ENCODE measurements around the gene TYRO3. TPM values are rescaled to one million over a fixed set of nuclear protein-coding genes. Genes with fewer than 3 reads are reported as not detected.
A peak's percentile ranks its signal among the peaks of the same experiment; 100 is the strongest.

The TYRO3 gene
- total and polyA plus RNA-seq, 2 of the 13 experiments (the other 11 are each of a cell fraction or from before 2014, with no cell fraction given): 24.0 to 43.6 TPM

GRCh38 chr15:41564286-41564959 is 5.4 kb downstream of the TYRO3 start (continued):
- TF ChIP-seq HNF1B (CRISPR knock-in tag; IDR thresholded peaks at IDR 0.05) (peak; percentile 67; the same call in 1 of the 2 replicates), DMAP1 (CRISPR knock-in tag; IDR thresholded peaks at IDR 0.05) (no peak), CREM (IDR thresholded peaks at IDR 0.05) (peak; percentile 23; the same call in 1 of the 2 replicates), CREM (CRISPR knock-in tag; IDR thresholded peaks at IDR 0.05) (no peak), ZNF816 (CRISPR knock-in tag; IDR thresholded peaks at IDR 0.05; ENCODE audit: borderline replicate concordance) (no peak), ZNF225 (CRISPR knock-in tag; IDR thresholded peaks at IDR 0.05) (0 out of 2 replicates have a peak, but pooled peaks have one; percentile 1), EP300 (IDR thresholded peaks at IDR 0.05; ENCODE audit: low read depth in 2 of 2, low read length in 2 of 2) (no peak), EP300 (CRISPR knock-in tag; IDR thresholded peaks at IDR 0.05; ENCODE audit: borderline replicate concordance) (peak; percentile 41; the same call in 1 of the 2 replicates), TGIF2 (CRISPR knock-in tag; IDR thresholded peaks at IDR 0.05) (no peak), RARA (CRISPR knock-in tag; IDR thresholded peaks at IDR 0.05) (peak; percentile 30; the same call in 1 of the 2 replicates), PAXIP1 (CRISPR knock-in tag; conservative IDR thresholded peaks at IDR 0.05) (peak; percentile 68; the same call in 1 of the 2 replicates), ZNF256 (CRISPR knock-in tag; conservative IDR thresholded peaks at IDR 0.05) (no peak), FOXK1 (CRISPR knock-in tag; IDR thresholded peaks at IDR 0.05; ENCODE audit: borderline replicate concordance, low read depth) (0 out of 2 replicates have a peak, but pooled peaks have one; percentile 25), ZNF136 (CRISPR knock-in tag; IDR thresholded peaks at IDR 0.05; ENCODE audit: low read depth) (no peak; the same call in 1 of the 2 replicates), ZFX (CRISPR knock-in tag; IDR thresholded peaks at IDR 0.05; ENCODE audit: low read depth) (peak; percentile 45; the same call in 1 of the 2 replicates), HDAC2 (CRISPR knock-in tag; IDR thresholded peaks at IDR 0.05) (0 out of 2 replicates have a peak, but pooled peaks have one; percentile 57), HOXA3 (CRISPR knock-in tag; IDR thresholded peaks at IDR 0.05) (peak; percentile 14; the same call in 1 of the 2 replicates), RBFOX2 (IDR thresholded peaks at IDR 0.05; ENCODE audit: low read depth, low read length) (no peak), CHD4 (IDR thresholded peaks at IDR 0.05; ENCODE audit: borderline replicate concordance, low read length) (peak; percentile 42; the same call in 1 of the 2 replicates), ZNF543 (CRISPR knock-in tag; IDR thresholded peaks at IDR 0.05) (peak; percentile 99), ZNF263 (CRISPR knock-in tag; IDR thresholded peaks at IDR 0.05) (peak; percentile 28; the same call in 1 of the 2 replicates), ZBTB2 (CRISPR knock-in tag; IDR thresholded peaks at IDR 0.05; ENCODE audit: low read depth) (no peak), RFX1 (IDR thresholded peaks at IDR 0.05) (no peak), SPEN (CRISPR knock-in tag; IDR thresholded peaks at IDR 0.05; ENCODE audit: low read depth) (peak; percentile 51; the same call in 1 of the 2 replicates), SOX5 (CRISPR knock-in tag; IDR thresholded peaks at IDR 0.05; ENCODE audit: borderline replicate concordance) (peak; percentile 43; the same call in 1 of the 2 replicates)

Measured in HepG2 (cell line).